ENCODE results near the gene RPL35A. TPM values are rescaled to one million over a fixed set of nuclear protein-coding genes. Genes with fewer than 3 reads are reported as not detected.

RPL35A gene
- total and polyA plus RNA-seq, 11 donors = 374 to 1,760 (median 733) TPM

DNA sequence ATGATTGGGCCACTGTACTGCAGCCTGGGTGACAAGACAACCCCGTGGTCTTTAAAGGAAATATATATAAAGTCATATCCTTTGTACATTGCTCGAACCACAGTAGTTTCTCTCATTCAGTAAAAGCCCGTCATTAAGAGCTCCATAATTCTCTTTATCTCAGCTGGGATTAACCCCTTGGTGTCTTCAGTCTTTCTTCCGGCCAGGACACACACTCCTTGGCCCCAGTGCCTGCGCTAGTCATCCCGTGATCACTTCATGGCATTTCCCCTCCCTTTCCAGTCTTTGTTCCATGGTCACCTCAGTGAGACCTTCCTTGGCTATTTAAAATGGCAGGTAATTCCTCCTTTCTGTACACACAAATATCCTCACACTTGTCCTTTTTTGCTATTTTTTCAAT lies 3.3 kb downstream of the RPL35A start:
- Histone ChIP-seq H3K27me3 (no peaks in the 10 kb centered on the region), H3K4me1 (peaks cover 10 to 71% (median 39%) of the 10 kb centered on the region in 12 donors), H3K27ac (peak overlapping the region in 11 of 12 donors; percentile 29 to 89 (median 62)), H3K9me3 (no peaks in the 10 kb centered on the region), H3K4me3 (peak overlapping the region in 1 of 12 donors; percentile 10), H3K36me3 (peaks cover 4 to 71% (median 60%) of the 10 kb centered on the region in 9 donors)
- no peak for DNase-seq
- WGBS, 4 donors = 30 to 40% (median 30%) methylated on average over 6 of the region's 6 CpGs
- intact Hi-C loops (cut with DNase I) = no loop called here
- TF ChIP-seq POLR2A (IDR thresholded peaks at IDR 0.05) = no peak
- TF ChIP-seq, protein P1, sequence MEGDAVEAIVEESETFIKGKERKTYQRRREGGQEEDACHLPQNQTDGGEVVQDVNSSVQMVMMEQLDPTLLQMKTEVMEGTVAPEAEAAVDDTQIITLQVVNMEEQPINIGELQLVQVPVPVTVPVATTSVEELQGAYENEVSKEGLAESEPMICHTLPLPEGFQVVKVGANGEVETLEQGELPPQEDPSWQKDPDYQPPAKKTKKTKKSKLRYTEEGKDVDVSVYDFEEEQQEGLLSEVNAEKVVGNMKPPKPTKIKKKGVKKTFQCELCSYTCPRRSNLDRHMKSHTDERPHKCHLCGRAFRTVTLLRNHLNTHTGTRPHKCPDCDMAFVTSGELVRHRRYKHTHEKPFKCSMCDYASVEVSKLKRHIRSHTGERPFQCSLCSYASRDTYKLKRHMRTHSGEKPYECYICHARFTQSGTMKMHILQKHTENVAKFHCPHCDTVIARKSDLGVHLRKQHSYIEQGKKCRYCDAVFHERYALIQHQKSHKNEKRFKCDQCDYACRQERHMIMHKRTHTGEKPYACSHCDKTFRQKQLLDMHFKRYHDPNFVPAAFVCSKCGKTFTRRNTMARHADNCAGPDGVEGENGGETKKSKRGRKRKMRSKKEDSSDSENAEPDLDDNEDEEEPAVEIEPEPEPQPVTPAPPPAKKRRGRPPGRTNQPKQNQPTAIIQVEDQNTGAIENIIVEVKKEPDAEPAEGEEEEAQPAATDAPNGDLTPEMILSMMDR (IDR thresholded peaks at IDR 0.05) = no peak
- ATAC-seq = no peak

DNA sequence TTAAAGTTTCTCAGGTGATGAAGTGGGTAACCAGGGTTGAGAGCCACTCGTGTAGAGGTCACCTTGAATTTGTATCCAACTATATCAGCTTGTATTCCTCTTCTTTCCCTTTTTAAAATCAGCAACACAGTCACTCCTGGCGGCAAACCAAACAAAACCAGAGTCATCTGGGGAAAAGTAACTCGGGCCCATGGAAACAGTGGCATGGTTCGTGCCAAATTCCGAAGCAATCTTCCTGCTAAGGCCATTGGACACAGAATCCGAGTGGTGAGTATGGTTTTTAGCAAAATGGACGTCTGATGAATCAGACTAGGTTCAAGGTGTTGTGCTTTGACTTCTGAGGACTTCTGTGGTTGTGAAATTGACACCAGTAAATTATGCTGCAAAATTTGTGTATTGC lies 3.9 kb downstream of the RPL35A start:
- intact Hi-C loops (cut with DNase I) = no loop called here
- Histone ChIP-seq H3K27ac (peak overlapping the region in 10 of 12 donors; percentile 38 to 89 (median 66)), H3K27me3 (no peaks in the 10 kb centered on the region), H3K36me3 (peaks cover 4 to 71% (median 60%) of the 10 kb centered on the region in 9 donors), H3K9me3 (no peaks in the 10 kb centered on the region), H3K4me1 (peaks cover 10 to 77% (median 42%) of the 10 kb centered on the region in 12 donors), H3K4me3 (no peak overlapping the region)
- ATAC-seq (peak; percentile 17 to 36 (median 20)), DNase-seq (peak in 4 of 5 donors; percentile 68 to 71 (median 70))
- TF ChIP-seq, protein P1 (IDR thresholded peaks at IDR 0.05) = no peak
- TF ChIP-seq POLR2A (IDR thresholded peaks at IDR 0.05) = no peak
- 30 to 36% (median 34%) methylated on average over 7 of the region's 7 CpGs for WGBS, 4 donors

DNA sequence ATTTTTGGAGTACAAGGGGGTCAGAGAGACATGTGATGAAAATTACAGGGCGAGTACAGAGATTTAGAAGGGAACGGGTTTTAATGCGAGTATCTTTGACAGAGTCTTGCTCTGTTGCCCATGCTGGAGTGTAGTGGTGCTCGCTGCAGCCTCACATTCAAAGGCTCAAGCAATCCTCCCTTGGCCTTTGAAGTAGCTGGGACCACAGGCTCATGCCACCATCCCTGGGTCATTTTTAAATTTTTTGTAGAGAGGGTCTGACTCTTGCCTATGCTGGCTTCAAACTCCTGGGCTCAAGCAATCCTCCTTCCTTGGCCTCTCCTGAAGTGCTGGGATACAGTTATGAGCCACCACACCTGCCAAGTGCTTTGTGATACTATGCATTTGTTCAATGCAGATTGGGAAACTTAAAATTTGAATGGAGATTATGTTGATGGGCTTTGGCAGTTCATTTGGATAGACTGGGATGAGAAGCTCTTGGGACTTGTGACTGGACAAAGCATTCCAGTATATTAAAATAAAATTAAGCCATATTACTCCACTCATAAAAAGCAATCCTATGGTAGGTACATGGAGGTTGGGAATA lies 6.0 kb downstream of the RPL35A start:
- Histone ChIP-seq H3K4me3 (no peak overlapping the region), H3K4me1 (peaks cover 9 to 80% (median 45%) of the 10 kb centered on the region in 12 donors), H3K36me3 (peaks cover 4 to 70% (median 60%) of the 10 kb centered on the region in 9 donors), H3K27me3 (no peaks in the 10 kb centered on the region), H3K27ac (no peak overlapping the region), H3K9me3 (no peaks in the 10 kb centered on the region)
- no peak for DNase-seq
- TF ChIP-seq, protein P1 (IDR thresholded peaks at IDR 0.05) = no peak
- TF ChIP-seq POLR2A (IDR thresholded peaks at IDR 0.05) = no peak
- 88 to 93% (median 92%) methylated on average over 4 of the region's 4 CpGs for WGBS, 4 donors
- intact Hi-C loops (cut with DNase I) = no loop called here
- ATAC-seq = no peak

DNA sequence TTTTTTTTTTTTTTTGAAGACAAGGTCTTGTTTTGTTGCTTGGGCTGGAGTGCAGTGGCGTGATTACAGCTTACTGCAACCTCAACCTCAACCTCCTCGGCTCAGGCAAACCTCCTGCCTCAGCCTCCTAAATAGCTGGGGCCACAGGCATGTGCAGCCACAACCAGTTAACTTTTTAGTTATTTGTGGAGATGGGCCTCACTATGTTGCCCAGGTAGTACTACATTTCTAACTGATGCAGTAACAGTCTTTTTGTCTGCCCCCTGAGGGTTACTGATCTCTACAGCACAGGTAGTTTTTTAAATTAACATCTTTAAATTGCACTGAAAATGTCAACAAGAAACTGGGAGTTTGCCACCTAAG lies 6.6 kb downstream of the RPL35A start:
- Histone ChIP-seq H3K9me3 (no peaks in the 10 kb centered on the region), H3K27ac (peak overlapping the region in 2 of 12 donors; percentile 18 to 77), H3K27me3 (no peaks in the 10 kb centered on the region), H3K4me1 (peaks cover 4 to 80% (median 44%) of the 10 kb centered on the region in 12 donors), H3K36me3 (peaks cover 4 to 64% (median 54%) of the 10 kb centered on the region in 9 donors), H3K4me3 (no peak overlapping the region)
- WGBS, 4 donors = 88 to 97% (median 94%) methylated on average over 2 of the region's 2 CpGs
- TF ChIP-seq, protein P1 (IDR thresholded peaks at IDR 0.05) = no peak
- no peak for TF ChIP-seq POLR2A (IDR thresholded peaks at IDR 0.05)
- DNase-seq (no peak), ATAC-seq (no peak)
- intact Hi-C loops (cut with DNase I) = no loop called here

All from heart left ventricle (tissue), 16 donors.